ENCODE measurements around the gene CDYL. TPM values are rescaled to one million over a fixed set of nuclear protein-coding genes. Genes with fewer than 3 reads are reported as not detected.

The CDYL gene
- total RNA-seq (10 to 100 TPM; 37.9 to 82.8 (median 56.5) TPM), polyA plus RNA-seq (10 to 100 TPM; 14.2 to 16.2 (median 14.8) TPM)

- Histone ChIP-seq H3K36me3 (no peaks in the 10 kb centered on the region), H3K4me3 (peak within 1 kb of the TSS; percentile 64 to 79 (median 72)), H3K9me3 (peaks cover 0 to 2% (median 0%) of the 10 kb centered on the region in 4 donors), H3K27ac (peak within 1 kb of the TSS; percentile 83 to 88 (median 86)), H3K4me1 (peaks cover 0 to 26% (median 21%) of the 10 kb centered on the region in 4 donors), H3K27me3 (no peaks in the 10 kb centered on the region)
- intact Hi-C loops (cut with DNase I) = loop anchor here (2.0 to 10.0 kb wide), 7 partner anchors 159 to 751 kb away; partner anchors contain the start of genes ECI2, PPP1R3G and RPP40
- 1% methylated on average over 55 of the region's 55 CpGs for whole genome bisulfite sequencing, 2 donors
- TF ChIP-seq EP300 (IDR thresholded peaks at IDR 0.05) (no peak), POLR2AphosphoS5 (IDR thresholded peaks at IDR 0.05) (peak; percentile 32 to 77 (median 75)), POLR2A (IDR thresholded peaks at IDR 0.05) (no peak), CTCF (IDR thresholded peaks at IDR 0.05) (no peak)
- DNase-seq = peak; percentile 93
These were observed at the start of gene CDYL for GRCh38 chr6:4776131-4776492. TSS of gene CDYL (plus strand) at chr6:4776404. CDS start at chr6:4776784, 380 bp downstream.

- Histone ChIP-seq H3K27me3 (no peaks in the 10 kb centered on the region), H3K27ac (no peak overlapping the region), H3K4me3 (no peak overlapping the region), H3K9me3 (no peaks in the 10 kb centered on the region), H3K36me3 (no peaks in the 10 kb centered on the region), H3K4me1 (no peaks in the 10 kb centered on the region)
- no peak for DNase-seq
- intact Hi-C loops (cut with DNase I) = no loop called here
- no peak for TF ChIP-seq CTCF (IDR thresholded peaks at IDR 0.05)
- no peak for TF ChIP-seq POLR2AphosphoS5 (IDR thresholded peaks at IDR 0.05)
- TF ChIP-seq POLR2A (IDR thresholded peaks at IDR 0.05) = no peak
- no peak for TF ChIP-seq EP300 (IDR thresholded peaks at IDR 0.05)
- WGBS, 2 donors = 79 to 81% methylated on average over 1 of the region's 1 CpG
These were observed 49.6 kb upstream of the CDYL start for GRCh38 chr6:4726645-4727044.

- H3K4me3 ChIP-seq = no peak overlapping the region
- no peak for DNase-seq
- TF ChIP-seq POLR2AphosphoS5 (IDR thresholded peaks at IDR 0.05) = no peak
- no peak for TF ChIP-seq EP300 (IDR thresholded peaks at IDR 0.05)
- TF ChIP-seq CTCF (IDR thresholded peaks at IDR 0.05) = no peak
- no peak for TF ChIP-seq POLR2A (IDR thresholded peaks at IDR 0.05)
- H3K27me3 ChIP-seq = no peaks in the 10 kb centered on the region
- H3K36me3 ChIP-seq = no peaks in the 10 kb centered on the region
- no peaks in the 10 kb centered on the region for H3K9me3 ChIP-seq
- intact Hi-C loops (cut with DNase I) = no loop called here
- no peaks in the 10 kb centered on the region for H3K4me1 ChIP-seq
- H3K27ac ChIP-seq = no peak overlapping the region
These were observed 49.0 kb upstream of the CDYL start for GRCh38 chr6:4727217-4727616.

GRCh38 chr6:4727671-4728435 lies 48.4 kb upstream of the CDYL start:
- Histone ChIP-seq H3K9me3 (no peaks in the 10 kb centered on the region), H3K4me3 (no peak overlapping the region), H3K27ac (no peak overlapping the region), H3K36me3 (no peaks in the 10 kb centered on the region), H3K27me3 (no peaks in the 10 kb centered on the region), H3K4me1 (peaks cover 0 to 4% (median 3%) of the 10 kb centered on the region in 4 donors)
- intact Hi-C loops (cut with DNase I) = no loop called here
- DNase-seq = no peak
- TF ChIP-seq CTCF (IDR thresholded peaks at IDR 0.05) (no peak), EP300 (IDR thresholded peaks at IDR 0.05) (peak in 1 of 4 donors; percentile 4), POLR2A (IDR thresholded peaks at IDR 0.05) (no peak), POLR2AphosphoS5 (IDR thresholded peaks at IDR 0.05) (no peak)
- 8 to 36% methylated on average over 8 of the region's 8 CpGs for WGBS, 2 donors
